GM18867 (cell line): ENCODE data around the gene GRAMD1B.

Experiments
- ATAC-seq: cut with Tn5 transposase; IDR thresholded peaks from one replicate; pipeline ENCODE4 v1.9.1; 2021; ENCODE audit warnings: mild to moderate bottlenecking, moderate library complexity; ENCODE audit not compliant: unreplicated experiment

GRAMD1B gene

GRCh38 chr11:123429913-123430720, at the start of gene GRAMD1B:
Gene GRAMD1B, plus strand, starts transcription at chr11:123430269. Its CDS starts 524 bp downstream, at chr11:123430793.
- ATAC-seq = peak; percentile 46

- ATAC-seq = no peak
These were observed 48.9 kb upstream of the GRAMD1B start for GRCh38 chr11:123381149-123381548.

DNA sequence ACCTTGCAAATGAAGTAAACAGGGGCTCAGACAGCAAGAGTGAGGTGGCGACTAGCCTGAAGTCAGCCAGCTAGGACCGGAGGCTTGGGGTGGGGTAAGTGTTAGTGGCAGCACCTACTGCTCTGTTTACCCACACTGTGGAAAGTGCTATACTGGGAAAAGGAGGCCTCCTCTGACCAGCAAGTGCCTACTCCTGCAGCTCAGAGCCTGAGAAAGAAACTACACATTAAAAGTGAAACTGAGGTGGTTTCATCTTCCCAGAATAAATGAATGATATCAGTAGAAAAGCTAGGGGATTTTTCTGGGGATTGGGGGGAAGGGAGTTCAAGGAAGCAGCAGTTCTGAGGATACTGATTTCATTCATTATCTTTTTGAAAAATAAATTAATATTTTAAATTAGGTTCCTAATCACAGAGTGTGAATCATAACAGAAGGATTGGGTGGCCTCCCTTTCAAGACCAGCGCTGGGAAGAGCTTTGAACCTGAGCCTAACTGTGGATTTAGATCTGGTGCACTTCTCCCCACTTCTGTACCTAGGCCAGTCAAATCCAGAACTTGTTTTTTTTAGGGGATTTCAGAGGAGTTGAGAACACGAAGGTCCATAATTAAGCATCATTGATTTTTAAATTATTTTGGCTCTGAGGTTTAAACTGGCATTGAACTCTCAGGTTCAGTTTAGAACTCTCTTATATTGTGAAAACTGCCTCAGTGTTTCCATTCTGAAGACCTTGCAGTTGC, 48.1 kb upstream of the GRAMD1B start:
- peak; percentile 77 for ATAC-seq

DNA sequence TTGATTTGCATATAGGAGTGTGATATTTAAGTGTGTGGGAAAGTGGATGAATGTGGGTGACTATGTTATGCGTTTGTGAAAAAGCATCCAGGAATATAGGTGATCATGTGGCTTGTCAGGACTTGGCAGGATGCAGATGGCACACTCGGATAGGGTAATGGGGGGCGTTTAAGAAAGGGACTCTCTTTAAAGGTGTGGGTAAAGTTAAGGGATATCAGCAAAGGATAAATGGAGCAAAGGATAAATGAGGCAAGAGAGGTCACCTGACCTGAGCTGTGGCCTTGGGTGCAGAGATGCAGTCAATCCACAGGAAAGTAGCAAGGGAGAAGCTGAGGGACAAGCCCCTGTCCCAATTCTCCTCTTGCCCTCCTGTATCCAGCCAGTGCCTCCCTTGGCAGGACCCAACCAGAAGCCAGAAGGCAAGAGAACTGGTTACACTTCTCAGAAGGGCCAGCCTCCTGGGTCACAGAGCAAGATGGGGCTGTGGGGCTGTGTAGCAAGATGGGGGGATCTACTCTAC, 47.5 kb upstream of the GRAMD1B start:
- peak; percentile 9 for ATAC-seq

- ATAC-seq = no peak
These were observed 46.0 kb upstream of the GRAMD1B start for GRCh38 chr11:123384116-123384515.

DNA sequence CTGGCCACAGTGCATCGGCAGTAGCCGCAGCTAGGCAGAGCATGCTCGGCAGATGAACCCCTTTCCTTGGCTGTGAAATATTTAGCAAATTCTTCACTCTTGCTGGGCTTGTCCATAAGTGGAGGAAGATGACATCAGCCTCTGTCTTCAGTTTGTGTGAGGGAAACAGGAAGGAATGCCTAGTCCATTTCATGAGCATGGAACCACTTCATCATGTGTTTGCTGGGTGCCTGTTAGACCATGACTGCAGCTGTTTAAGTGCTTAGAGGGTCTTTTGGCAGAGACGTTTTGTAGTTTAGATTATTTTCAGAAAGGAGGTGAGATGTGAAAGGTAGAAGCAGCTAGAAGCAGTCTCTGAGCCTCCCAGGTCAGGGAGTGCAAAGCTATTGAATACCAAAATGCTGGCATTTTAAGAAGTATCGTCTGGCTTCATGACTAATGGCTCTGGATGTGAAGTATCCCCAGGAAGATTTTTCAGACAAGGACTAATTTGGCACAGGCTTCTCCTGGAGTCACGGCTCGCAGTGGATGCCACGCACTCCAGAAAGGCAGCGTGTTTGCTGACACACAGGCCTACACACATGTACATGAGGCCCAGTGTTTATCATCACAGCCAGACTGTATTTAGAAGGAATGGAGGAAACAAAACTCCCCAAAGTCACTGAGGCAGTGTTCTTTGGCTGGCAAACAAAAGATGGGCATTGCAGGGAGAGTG, 43.1 kb upstream of the GRAMD1B start:
- no peak for ATAC-seq

- no peak for ATAC-seq
These were observed 41.4 kb upstream of the GRAMD1B start for GRCh38 chr11:123388640-123389039.

GRCh38 chr11:123390146-123390545, 39.9 kb upstream of the GRAMD1B start:
- ATAC-seq = no peak

- no peak for ATAC-seq
These were observed 38.3 kb upstream of the GRAMD1B start for GRCh38 chr11:123391646-123392348.

- no peak for ATAC-seq
These were observed 37.6 kb upstream of the GRAMD1B start for GRCh38 chr11:123392431-123392830.

DNA sequence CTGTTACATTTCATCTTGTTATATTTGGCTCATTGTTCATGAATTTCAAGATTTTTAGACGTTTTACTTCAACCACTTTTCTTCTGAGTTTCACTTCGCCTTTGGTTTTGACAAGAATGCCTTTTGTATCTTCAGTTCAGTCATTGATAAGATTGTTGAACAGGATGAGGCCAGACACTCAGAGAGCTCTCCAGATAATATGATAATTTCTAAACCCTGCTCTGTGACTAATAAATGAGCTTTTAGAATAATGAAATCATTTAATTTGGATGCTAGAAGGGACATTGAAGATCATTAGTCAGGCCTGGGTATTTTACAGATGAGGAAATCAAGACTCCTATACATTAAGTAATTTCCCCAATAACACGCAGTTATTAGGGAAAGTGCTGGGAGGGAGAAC, 37.2 kb upstream of the GRAMD1B start:
- peak; percentile 57 for ATAC-seq

DNA sequence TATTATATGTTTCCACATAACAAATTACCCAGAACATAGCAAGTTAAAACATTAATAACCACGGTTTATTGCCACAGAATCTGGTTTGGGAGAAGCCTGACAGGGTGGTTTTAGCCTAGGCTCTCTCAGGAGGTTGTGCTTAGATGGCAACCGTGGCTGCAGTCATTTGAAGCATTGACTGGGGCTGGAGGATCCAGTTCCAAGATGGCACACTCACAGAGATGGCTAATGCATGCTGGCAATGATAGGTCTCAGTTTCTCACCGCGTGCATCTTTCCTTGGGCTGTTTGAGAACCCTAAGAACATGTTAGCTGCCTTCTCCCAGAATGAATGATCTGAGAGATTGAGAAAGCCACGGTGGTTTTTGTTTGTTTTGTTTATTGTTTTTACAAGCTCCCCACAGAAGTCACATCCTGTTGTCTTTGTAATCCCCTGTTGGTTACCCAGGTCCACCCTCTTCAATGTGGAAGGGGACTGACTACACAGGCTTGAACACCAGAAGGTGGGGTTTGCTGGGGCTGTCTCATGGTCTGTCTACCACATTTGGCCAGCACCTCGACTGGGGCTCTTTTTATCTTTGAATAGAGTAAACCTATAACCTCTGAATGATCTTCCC, 36.6 kb upstream of the GRAMD1B start:
- ATAC-seq = no peak

GRCh38 chr11:123404676-123405075, 25.4 kb upstream of the GRAMD1B start:
- ATAC-seq = no peak

GRCh38 chr11:123405123-123405592, 24.9 kb upstream of the GRAMD1B start:
- no peak for ATAC-seq

DNA sequence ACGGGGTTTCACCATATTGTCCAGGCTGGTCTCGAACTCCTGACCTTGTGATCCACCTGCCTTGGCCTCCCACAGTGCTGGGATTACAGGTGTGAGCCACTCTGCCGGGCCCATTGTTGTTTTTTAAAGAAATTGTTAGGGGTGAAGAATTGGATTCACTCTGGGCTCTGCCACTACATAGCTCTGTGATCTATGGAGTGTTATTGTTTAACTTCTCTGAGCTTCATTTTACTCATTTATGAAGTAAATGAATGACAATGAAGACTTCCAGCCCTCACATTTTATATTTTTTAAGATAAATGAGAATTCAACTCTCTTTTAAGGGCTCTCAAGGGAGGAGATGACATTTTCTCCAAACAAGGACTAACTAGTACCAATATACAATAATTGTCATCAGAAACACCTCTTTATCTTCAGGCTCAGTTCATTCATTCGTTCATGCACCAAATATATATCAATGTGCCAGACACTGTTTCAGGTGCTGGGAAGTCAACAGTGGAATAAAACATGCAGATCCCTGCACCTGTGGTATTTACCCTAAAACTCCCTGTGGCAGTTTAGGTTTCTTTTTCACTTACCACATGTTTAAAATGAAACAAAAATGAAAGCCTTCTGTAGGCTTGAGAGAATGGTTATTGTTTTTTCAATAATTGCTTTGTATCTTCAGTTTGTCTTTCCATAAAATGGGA, 23.5 kb upstream of the GRAMD1B start:
- ATAC-seq = peak; percentile 66

DNA sequence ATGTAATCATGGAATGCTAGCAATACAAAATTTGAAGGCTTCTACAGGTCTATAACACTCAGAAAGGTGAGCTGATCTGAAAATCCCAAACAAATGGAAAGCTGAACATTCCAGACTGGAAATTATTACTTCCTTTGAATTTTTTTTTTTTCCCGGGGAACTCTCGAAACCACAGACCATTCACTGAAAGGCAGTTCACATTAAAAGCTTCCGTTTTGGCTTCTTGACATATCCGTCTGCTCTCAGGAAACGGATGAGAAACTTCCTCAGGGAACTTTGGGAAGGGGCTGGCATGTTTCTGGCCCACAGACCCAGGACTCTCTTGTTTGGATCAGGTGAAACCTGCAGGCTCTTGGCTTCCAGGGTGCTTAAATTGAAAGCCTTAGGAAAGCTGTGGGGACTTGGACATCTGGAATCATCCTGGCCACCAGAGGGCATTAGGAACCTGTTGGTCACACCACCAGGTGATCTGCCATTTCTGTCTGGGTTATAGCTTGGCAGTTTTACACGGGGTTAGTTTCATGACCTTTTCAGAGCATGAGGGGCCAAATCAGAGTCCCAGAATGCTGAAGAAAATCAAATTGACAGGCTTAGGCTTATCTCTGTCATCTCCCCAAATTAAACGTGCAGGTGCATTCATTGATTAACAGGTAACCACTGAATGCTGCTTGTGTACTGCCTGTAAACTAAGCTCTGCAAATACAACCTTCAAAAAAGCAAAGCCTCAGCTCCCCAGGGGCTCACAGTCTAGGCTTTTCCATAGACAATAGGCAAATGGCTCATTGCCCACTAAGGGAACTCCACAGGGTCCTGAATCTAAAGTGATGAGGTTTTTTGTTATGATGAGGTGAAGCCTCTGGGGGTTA, 22.7 kb upstream of the GRAMD1B start:
- peak; percentile 73 for ATAC-seq

DNA sequence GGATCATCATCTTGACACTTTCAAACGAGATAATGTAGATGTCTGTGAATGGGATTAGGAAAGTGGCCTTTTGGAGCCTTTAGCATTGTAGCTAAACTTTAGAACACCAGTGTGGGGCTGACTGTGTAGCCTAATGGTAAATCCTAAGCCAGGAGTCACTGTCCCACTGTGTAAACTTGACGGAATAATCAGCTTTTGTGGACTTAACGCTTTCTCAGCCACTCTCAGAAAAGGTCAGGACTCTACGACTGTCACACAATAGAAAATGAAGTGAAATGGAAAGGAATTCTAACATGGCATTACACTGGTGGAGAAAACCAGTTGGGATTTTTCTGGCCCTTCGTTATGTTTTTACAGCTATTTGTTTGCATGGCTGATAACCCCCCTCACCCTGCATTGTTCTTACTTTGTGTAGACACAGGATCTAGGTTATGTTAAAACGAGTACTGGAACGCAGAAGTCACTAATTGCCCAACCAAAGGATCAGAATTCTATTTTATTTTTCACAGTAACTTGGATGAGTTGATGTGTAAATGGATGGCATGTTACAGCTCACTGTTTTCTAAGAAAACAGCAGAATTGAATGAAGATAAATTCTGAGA, 22.0 kb upstream of the GRAMD1B start:
- ATAC-seq = no peak
